ENCODE data around the gene ZNF862.

DNA sequence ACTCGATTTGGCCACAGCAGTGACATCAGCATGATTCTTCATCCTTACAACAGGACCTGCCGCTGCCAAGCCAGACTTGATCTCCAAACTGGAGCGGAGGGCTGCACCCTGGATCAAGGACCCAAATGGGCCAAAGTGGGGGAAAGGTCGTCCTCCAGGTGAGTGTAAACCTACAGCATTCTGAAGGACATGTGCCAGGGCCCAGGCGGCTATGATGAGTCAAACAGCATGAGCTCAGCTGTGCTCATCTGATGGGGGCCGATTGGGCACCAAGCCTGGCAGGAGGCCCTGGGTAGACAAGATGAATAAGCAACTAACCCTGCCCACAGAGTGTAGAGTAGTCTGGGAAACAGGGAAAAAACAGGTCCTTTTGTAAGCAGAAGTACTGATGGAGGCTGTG lies 21.2 kb downstream of the ZNF862 start:
- no peak for TF ChIP-seq RARB (CRISPR knock-in tag; IDR thresholded peaks at IDR 0.05)
- TF ChIP-seq PPARA (CRISPR knock-in tag; IDR thresholded peaks at IDR 0.05; ENCODE audit: borderline replicate concordance) = no peak
- TF ChIP-seq TSHZ2 (CRISPR knock-in tag; IDR thresholded peaks at IDR 0.05) = no peak
- TF ChIP-seq PATZ1 (CRISPR knock-in tag; IDR thresholded peaks at IDR 0.05; ENCODE audit: borderline replicate concordance) = no peak
- no peak for TF ChIP-seq CREB5 (CRISPR knock-in tag; IDR thresholded peaks at IDR 0.05; ENCODE audit: low read depth)
- no peak for TF ChIP-seq TCF4 (CRISPR knock-in tag; IDR thresholded peaks at IDR 0.05; ENCODE audit: borderline replicate concordance)
- no peak for TF ChIP-seq ESRRG (CRISPR knock-in tag; IDR thresholded peaks at IDR 0.05)
- TF ChIP-seq ZNF70 (CRISPR knock-in tag; IDR thresholded peaks at IDR 0.05) = no peak
- no peak for TF ChIP-seq ZFP30 (CRISPR knock-in tag; IDR thresholded peaks at IDR 0.05)
- TF ChIP-seq SNAI2 (CRISPR knock-in tag; IDR thresholded peaks at IDR 0.05) = no peak
- TF ChIP-seq CSDC2 (CRISPR knock-in tag; IDR thresholded peaks at IDR 0.05) = no peak

Data from SK-N-SH treated with all-trans-retinoic acid at 6 μM for 48 hours (cell line).